ENCODE data around the gene KCNJ13. TPM values are rescaled to one million over a fixed set of nuclear protein-coding genes. Genes with fewer than 3 reads are reported as not detected.

Gene KCNJ13
- total RNA-seq, 4 donors from 2014 or later = not detected

DNA sequence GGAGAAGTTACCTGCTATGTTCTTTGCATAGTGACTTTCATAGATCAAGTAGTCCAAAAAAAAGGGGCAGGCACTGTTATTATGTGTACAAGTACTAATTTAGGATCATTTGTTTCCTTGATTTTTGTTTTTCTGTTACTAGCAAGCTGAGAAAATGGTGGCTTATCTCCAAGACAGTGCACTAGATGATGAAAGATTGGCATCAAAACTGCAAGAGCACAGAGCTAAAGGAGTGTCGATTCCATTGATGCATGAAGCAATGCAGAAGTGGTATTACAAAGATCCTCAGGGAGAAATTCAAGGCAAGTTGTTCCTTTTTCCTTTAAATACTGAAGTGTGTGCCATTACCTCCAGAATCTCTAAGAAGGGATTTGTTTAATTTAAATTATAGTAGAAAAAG is 19.6 kb upstream of the KCNJ13 start:
- Histone ChIP-seq H3K4me1 (peaks cover 0 to 28% (median 17%) of the 10 kb centered on the region in 4 donors), H3K27ac (no peak overlapping the region), H3K36me3 (peaks cover 0 to 45% (median 14%) of the 10 kb centered on the region in 4 donors), H3K27me3 (no peaks in the 10 kb centered on the region), H3K4me3 (no peak overlapping the region), H3K9me3 (no peaks in the 10 kb centered on the region)
- TF ChIP-seq CTCF (IDR thresholded peaks at IDR 0.05) = no peak
- TF ChIP-seq EP300 (IDR thresholded peaks at IDR 0.05; ENCODE audit: low read depth) = no peak
- TF ChIP-seq POLR2A (IDR thresholded peaks at IDR 0.05) = no peak
- TF ChIP-seq POLR2AphosphoS5 (IDR thresholded peaks at IDR 0.05) = no peak
- in situ Hi-C loops (cut with MboI; ENCODE audit: low pct_ligation_motif_present in 1 of 4, low pct_unique_long_range_greater_than_20kb in 1 of 4, low sequenced_read_pairs in 3 of 4) = no loop called here
- intact Hi-C loops (cut with DNase I; ENCODE audit: low total_unique reads) = no loop called here
- 89 to 94% methylated on average over 1 of the region's 1 CpG for WGBS, 2 donors (ENCODE audit: low coverage in 1 of 2)
- DNase-seq = no peak

DNA sequence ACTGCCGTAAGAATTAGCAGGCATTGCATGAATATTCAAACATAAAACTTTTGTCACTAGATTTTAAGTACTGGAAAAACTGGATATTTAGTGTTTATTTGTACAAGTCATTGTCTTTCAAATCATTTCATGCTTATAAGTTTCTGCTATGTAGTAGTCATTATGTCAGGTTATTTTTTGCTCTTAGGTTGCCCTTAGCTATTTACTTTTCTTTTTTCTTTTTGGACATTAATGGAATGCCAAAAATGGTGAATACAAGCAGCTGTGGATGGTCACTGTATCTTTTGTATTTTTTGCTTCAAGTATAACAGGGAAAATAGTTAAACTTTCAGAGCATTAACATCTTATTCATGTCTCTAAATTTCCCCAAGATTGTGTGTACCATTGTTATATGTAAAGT is 18.6 kb upstream of the KCNJ13 start:
- no peak for TF ChIP-seq EP300 (IDR thresholded peaks at IDR 0.05; ENCODE audit: low read depth)
- no peak for TF ChIP-seq POLR2AphosphoS5 (IDR thresholded peaks at IDR 0.05)
- Histone ChIP-seq H3K9me3 (no peaks in the 10 kb centered on the region), H3K27me3 (no peaks in the 10 kb centered on the region), H3K36me3 (peaks cover 0 to 50% (median 16%) of the 10 kb centered on the region in 4 donors), H3K4me1 (peaks cover 0 to 27% (median 16%) of the 10 kb centered on the region in 4 donors), H3K27ac (no peak overlapping the region), H3K4me3 (no peak overlapping the region)
- DNase-seq = no peak
- in situ Hi-C loops (cut with MboI; ENCODE audit: low pct_ligation_motif_present in 1 of 4, low pct_unique_long_range_greater_than_20kb in 1 of 4, low sequenced_read_pairs in 3 of 4) (no loop called here), intact Hi-C loops (cut with DNase I; ENCODE audit: low total_unique reads) (no loop called here)
- 94 to 100% methylated on average over 1 of the region's 1 CpG for WGBS, 2 donors (ENCODE audit: low coverage in 1 of 2)

DNA sequence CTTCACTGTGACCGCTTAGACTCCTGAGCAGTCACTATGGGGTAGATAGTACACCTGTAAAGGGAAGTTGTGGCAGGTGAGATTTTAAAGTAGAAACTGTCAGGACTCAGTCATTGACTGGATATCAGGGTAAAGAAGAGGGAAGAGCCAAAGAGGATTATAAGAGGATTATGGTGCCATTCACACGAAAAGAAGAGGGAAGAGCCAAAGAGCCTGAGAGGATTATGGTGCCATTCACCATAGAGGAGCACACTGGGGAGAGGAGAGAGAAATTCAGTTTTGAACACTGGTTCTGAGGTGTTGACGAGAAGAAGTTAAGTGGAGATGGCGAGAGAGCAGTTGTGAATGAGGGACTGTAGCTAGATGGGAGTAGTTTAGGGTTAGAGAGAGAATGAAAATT is 16.9 kb upstream of the KCNJ13 start:
- H3K27ac ChIP-seq = no peak overlapping the region
- H3K9me3 ChIP-seq = no peaks in the 10 kb centered on the region
- 96 to 100% methylated on average over 3 to 4 of the region's 4 CpGs for WGBS, 2 donors (ENCODE audit: low coverage in 1 of 2)
- peaks cover 0 to 50% (median 16%) of the 10 kb centered on the region in 4 donors for H3K36me3 ChIP-seq
- TF ChIP-seq POLR2A (IDR thresholded peaks at IDR 0.05) = no peak
- no peak for TF ChIP-seq CTCF (IDR thresholded peaks at IDR 0.05)
- no peak for DNase-seq
- intact Hi-C loops (cut with DNase I; ENCODE audit: low total_unique reads) (no loop called here), in situ Hi-C loops (cut with MboI; ENCODE audit: low pct_ligation_motif_present in 1 of 4, low pct_unique_long_range_greater_than_20kb in 1 of 4, low sequenced_read_pairs in 3 of 4) (no loop called here)
- peaks cover 0 to 28% (median 10%) of the 10 kb centered on the region in 4 donors for H3K4me1 ChIP-seq
- H3K27me3 ChIP-seq = no peaks in the 10 kb centered on the region
- no peak overlapping the region for H3K4me3 ChIP-seq

DNA sequence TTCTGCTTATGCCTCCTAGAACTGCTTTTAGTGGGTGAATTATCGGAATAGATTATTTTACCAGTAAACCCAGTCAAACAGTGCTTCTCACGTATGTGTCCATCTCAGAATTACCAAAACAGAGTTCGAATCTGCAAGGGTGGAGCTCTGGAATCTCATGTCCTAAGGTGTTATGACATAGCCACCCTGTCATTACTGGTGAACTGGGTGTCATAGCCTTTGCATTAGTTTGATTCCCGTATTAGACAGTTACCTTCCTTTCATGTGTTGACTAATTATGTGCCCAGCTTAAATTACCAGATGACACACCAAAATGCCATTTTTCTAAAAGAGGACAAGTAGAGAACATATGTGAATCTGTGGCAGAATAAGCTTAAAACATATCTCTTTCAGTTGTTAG is 15.2 kb upstream of the KCNJ13 start:
- Histone ChIP-seq H3K4me1 (peaks cover 0 to 16% (median 6%) of the 10 kb centered on the region in 4 donors), H3K36me3 (peaks cover 0 to 57% (median 16%) of the 10 kb centered on the region in 4 donors), H3K9me3 (no peaks in the 10 kb centered on the region), H3K27ac (no peak overlapping the region), H3K27me3 (no peaks in the 10 kb centered on the region), H3K4me3 (no peak overlapping the region)
- in situ Hi-C loops (cut with MboI; ENCODE audit: low pct_ligation_motif_present in 1 of 4, low pct_unique_long_range_greater_than_20kb in 1 of 4, low sequenced_read_pairs in 3 of 4) = no loop called here
- WGBS, 2 donors (ENCODE audit: low coverage in 1 of 2) = 92 to 95% methylated on average over 3 to 4 of the region's 4 CpGs
- TF ChIP-seq CTCF (IDR thresholded peaks at IDR 0.05) (no peak), POLR2A (IDR thresholded peaks at IDR 0.05) (no peak), EP300 (IDR thresholded peaks at IDR 0.05; ENCODE audit: low read depth) (no peak), POLR2AphosphoS5 (IDR thresholded peaks at IDR 0.05) (no peak)
- DNase-seq = no peak
- intact Hi-C loops (cut with DNase I; ENCODE audit: low total_unique reads) = no loop called here

DNA sequence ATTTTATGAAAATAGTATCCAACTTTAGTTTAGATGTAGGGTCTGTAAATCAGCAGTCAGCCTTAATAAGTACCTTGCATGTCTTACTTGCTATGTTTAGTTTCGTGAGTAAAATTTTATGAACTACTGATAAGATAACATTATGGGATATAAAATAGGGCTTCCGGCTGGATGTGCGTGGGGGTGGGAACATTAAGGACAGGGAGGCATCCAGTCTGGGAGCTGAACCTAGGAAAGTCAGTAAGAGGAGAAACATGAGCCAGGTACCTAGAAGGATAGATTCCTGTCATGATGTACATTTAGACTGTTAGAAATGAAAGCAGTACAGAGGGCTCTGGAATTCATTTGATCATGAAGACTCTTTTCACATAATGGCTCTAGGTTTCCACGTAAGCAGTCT is 12.7 kb upstream of the KCNJ13 start:
- H3K4me3 ChIP-seq = no peak overlapping the region
- no peak overlapping the region for H3K27ac ChIP-seq
- H3K27me3 ChIP-seq = no peaks in the 10 kb centered on the region
- in situ Hi-C loops (cut with MboI; ENCODE audit: low pct_ligation_motif_present in 1 of 4, low pct_unique_long_range_greater_than_20kb in 1 of 4, low sequenced_read_pairs in 3 of 4) = no loop called here
- H3K9me3 ChIP-seq = no peaks in the 10 kb centered on the region
- peaks cover 0 to 45% (median 12%) of the 10 kb centered on the region in 4 donors for H3K36me3 ChIP-seq
- WGBS, 2 donors (ENCODE audit: low coverage in 1 of 2) = 53 to 63% methylated on average over 4 of the region's 4 CpGs
- TF ChIP-seq CTCF (IDR thresholded peaks at IDR 0.05) (no peak), POLR2AphosphoS5 (IDR thresholded peaks at IDR 0.05) (no peak), POLR2A (IDR thresholded peaks at IDR 0.05) (no peak), EP300 (IDR thresholded peaks at IDR 0.05; ENCODE audit: low read depth) (no peak)
- DNase-seq = peak; percentile 37
- H3K4me1 ChIP-seq = peaks cover 0 to 16% (median 6%) of the 10 kb centered on the region in 4 donors
- intact Hi-C loops (cut with DNase I; ENCODE audit: low total_unique reads) = no loop called here

Data from transverse colon (tissue), 4 donors.